Esophagus (tissue), 2 donors: ENCODE measurements around the gene ABCA3. TPM values are rescaled to one million over a fixed set of nuclear protein-coding genes. Genes with fewer than 3 reads are reported as not detected.

ENCODE experiments used
- H3K27ac ChIP-seq, 2 donors: one replicate each; pipeline ENCODE4 v1.5.1; 2013; ENCODE audit warnings: low read depth in 2 of 2, mild to moderate bottlenecking in 2 of 2, inconsistent platforms in 1 of 2, low read length in 1 of 2, moderate library complexity in 1 of 2
- H3K27me3 ChIP-seq, 2 donors: one replicate each; pipeline ENCODE4 v1.6.1; 2013; ENCODE audit warnings: low read length in 2 of 2, control low read depth in 1 of 2, mild to moderate bottlenecking in 1 of 2; ENCODE audit not compliant: insufficient read depth in 2 of 2, control insufficient read depth in 1 of 2
- H3K36me3 ChIP-seq, 2 donors: one replicate each; pipeline ENCODE4 v1.6.1; 2013; ENCODE audit warnings: low read length in 1 of 2; ENCODE audit not compliant: control insufficient read depth in 2 of 2, insufficient read depth in 2 of 2
- H3K4me1 ChIP-seq, 2 donors: one replicate each; pipeline ENCODE4 v1.6.1; 2013; ENCODE audit warnings: low read length in 1 of 2; ENCODE audit not compliant: control insufficient read depth in 2 of 2, insufficient read depth in 2 of 2
- H3K4me3 ChIP-seq, 2 donors: one replicate each; pipeline ENCODE4 v1.5.1; 2013; ENCODE audit warnings: low read length in 2 of 2, mild to moderate bottlenecking in 2 of 2, low read depth in 1 of 2, moderate library complexity in 1 of 2
- H3K9me3 ChIP-seq, 2 donors: one replicate each; pipeline ENCODE4 v1.6.1; 2013; ENCODE audit warnings: mild to moderate bottlenecking in 2 of 2, low read depth in 1 of 2, low read length in 1 of 2, moderate library complexity in 1 of 2; ENCODE audit not compliant: control insufficient read depth in 2 of 2, insufficient read depth in 1 of 2
- WGBS, 2 donors: extraction: QIAGEN DNeasy Blood & Tissue Kit; methylation state at CpG; one replicate each; pipeline ENCODE4 v1.1.7; 2013; 5-methylcytosine and 5-hydroxymethylcytosine counted together
- polyA plus RNA-seq, 2 donors: library from polyadenylated mRNA; stranded (reverse); fragments of 200-250 nt; gene quantifications; one replicate each; pipeline ENCODE4 v1.2.3, GENCODE V29; 2013
- donor health status: healthy with polysubstance abuse.
- donor health status: Bipolar disorder and iron deficiency.

Gene ABCA3
- polyA plus RNA-seq, 2 donors, result 1.4 to 1.7 TPM

- 82 to 87% methylated on average over 25 of the region's 25 CpGs for WGBS, 2 donors
- Histone ChIP-seq H3K27ac (no peak overlapping the region), H3K27me3 (no peaks in the 10 kb centered on the region), H3K4me3 (no peak overlapping the region), H3K9me3 (no peaks in the 10 kb centered on the region), H3K36me3 (peaks cover 0 to 3% of the 10 kb centered on the region in 2 donors), H3K4me1 (no peaks in the 10 kb centered on the region)
Measured at GRCh38 chr16:2277466-2278271, 62.9 kb downstream of the ABCA3 start.

GRCh38 chr16:2276368-2277195 lies 63.9 kb downstream of the ABCA3 start:
- no peaks in the 10 kb centered on the region for H3K9me3 ChIP-seq
- WGBS, 2 donors, result 75% methylated on average over 26 of the region's 26 CpGs
- no peaks in the 10 kb centered on the region for H3K27me3 ChIP-seq
- no peaks in the 10 kb centered on the region for H3K4me1 ChIP-seq
- no peak overlapping the region for H3K4me3 ChIP-seq
- H3K36me3 ChIP-seq, result peaks cover 0 to 3% of the 10 kb centered on the region in 2 donors
- no peak overlapping the region for H3K27ac ChIP-seq

GRCh38 chr16:2275476-2276367 lies 64.8 kb downstream of the ABCA3 start:
- peaks cover 0 to 3% of the 10 kb centered on the region in 2 donors for H3K36me3 ChIP-seq
- no peak overlapping the region for H3K4me3 ChIP-seq
- 75 to 76% methylated on average over 30 of the region's 30 CpGs for WGBS, 2 donors
- H3K27ac ChIP-seq, result no peak overlapping the region
- H3K27me3 ChIP-seq, result no peaks in the 10 kb centered on the region
- no peaks in the 10 kb centered on the region for H3K4me1 ChIP-seq
- no peaks in the 10 kb centered on the region for H3K9me3 ChIP-seq

GRCh38 chr16:2273931-2274330 lies 66.6 kb downstream of the ABCA3 start:
- peaks cover 0 to 3% of the 10 kb centered on the region in 2 donors for H3K36me3 ChIP-seq
- H3K4me3 ChIP-seq, result no peak overlapping the region
- peaks cover 0 to 12% of the 10 kb centered on the region in 2 donors for H3K4me1 ChIP-seq
- 76 to 83% methylated on average over 10 of the region's 10 CpGs for WGBS, 2 donors
- no peak overlapping the region for H3K27ac ChIP-seq
- no peaks in the 10 kb centered on the region for H3K27me3 ChIP-seq
- no peaks in the 10 kb centered on the region for H3K9me3 ChIP-seq

GRCh38 chr16:2273484-2273883 lies 67.0 kb downstream of the ABCA3 start:
- no peak overlapping the region for H3K4me3 ChIP-seq
- no peak overlapping the region for H3K27ac ChIP-seq
- H3K4me1 ChIP-seq, result peaks cover 0 to 12% of the 10 kb centered on the region in 2 donors
- peaks cover 0 to 3% of the 10 kb centered on the region in 2 donors for H3K36me3 ChIP-seq
- no peaks in the 10 kb centered on the region for H3K27me3 ChIP-seq
- WGBS, 2 donors, result 80% methylated on average over 16 of the region's 16 CpGs
- H3K9me3 ChIP-seq, result no peaks in the 10 kb centered on the region

- Histone ChIP-seq H3K4me3 (no peak overlapping the region), H3K9me3 (no peaks in the 10 kb centered on the region), H3K36me3 (no peaks in the 10 kb centered on the region), H3K27ac (no peak overlapping the region), H3K4me1 (peaks cover 0 to 12% of the 10 kb centered on the region in 2 donors), H3K27me3 (no peaks in the 10 kb centered on the region)
- 91% methylated on average over 12 to 14 of the region's 14 CpGs for WGBS, 2 donors
Measured at GRCh38 chr16:2271848-2272461, 68.6 kb downstream of the ABCA3 start.

- Histone ChIP-seq H3K27ac (no peak overlapping the region), H3K4me1 (peaks cover 0 to 15% of the 10 kb centered on the region in 2 donors), H3K9me3 (no peaks in the 10 kb centered on the region), H3K36me3 (no peaks in the 10 kb centered on the region), H3K4me3 (no peak overlapping the region), H3K27me3 (no peaks in the 10 kb centered on the region)
- WGBS, 2 donors, result 85 to 86% methylated on average over 15 of the region's 15 CpGs
Measured at GRCh38 chr16:2270588-2271470, 69.7 kb downstream of the ABCA3 start.

GRCh38 chr16:2270070-2270462 lies 70.5 kb downstream of the ABCA3 start:
- H3K4me3 ChIP-seq, result no peak overlapping the region
- H3K36me3 ChIP-seq, result no peaks in the 10 kb centered on the region
- H3K9me3 ChIP-seq, result no peaks in the 10 kb centered on the region
- H3K4me1 ChIP-seq, result peaks cover 0 to 15% of the 10 kb centered on the region in 2 donors
- no peaks in the 10 kb centered on the region for H3K27me3 ChIP-seq
- 87 to 88% methylated on average over 9 of the region's 9 CpGs for WGBS, 2 donors
- no peak overlapping the region for H3K27ac ChIP-seq
